Measurements from ENCODE around the gene PDCD2L.
A peak's percentile ranks its signal among the peaks of the same experiment; 100 is the strongest.

The PDCD2L gene

GRCh38 chr19:34404109-34404909, at the start of gene PDCD2L:
PDCD2L (plus strand) TSS chr19:34404399; CDS start chr19:34404431, 32 bp downstream.
- H3K9ac ChIP-seq (ENCODE audit: insufficient read length), result peak within 1 kb of the TSS; percentile 85
- H3K36me3 ChIP-seq (ENCODE audit: insufficient read depth, low read length), result peaks cover 20% of the 10 kb centered on the region
- H3K4me3 ChIP-seq, result peak within 1 kb of the TSS; percentile 97

GRCh38 chr19:34355201-34355600, 49.0 kb upstream of the PDCD2L start:
- TF ChIP-seq FOXP2 (optimal IDR thresholded peaks at IDR 0.05; ENCODE audit: control extremely low read depth, extremely low read length, insufficient read depth) (no peak), EZH2 (IDR thresholded peaks at IDR 0.05) (no peak), POLR2AphosphoS5 (IDR thresholded peaks at IDR 0.05; ENCODE audit: borderline replicate concordance, low read depth, low read length) (no peak)
- H3K36me3 ChIP-seq (ENCODE audit: insufficient read depth, low read length), result no peaks in the 10 kb centered on the region
- no peaks in the 10 kb centered on the region for H3K9me3 ChIP-seq (ENCODE audit: low read depth, low read length)
- no peak overlapping the region for H3K9ac ChIP-seq (ENCODE audit: insufficient read length)
- no peak overlapping the region for H3K4me3 ChIP-seq
- no peak for DNase-seq (ENCODE audit: low read depth, low spot score)
- no peak overlapping the region for H3K27ac ChIP-seq

More at GRCh38 chr19:34404109-34404909, at the start of gene PDCD2L:
- DNase-seq (ENCODE audit: low read depth, low spot score), result peak; percentile 58
- Histone ChIP-seq H3K9me3 (ENCODE audit: low read depth, low read length) (no peaks in the 10 kb centered on the region), H3K27ac (peak within 1 kb of the TSS; percentile 77)
- TF ChIP-seq POLR2AphosphoS5 (IDR thresholded peaks at IDR 0.05; ENCODE audit: borderline replicate concordance, low read depth, low read length), result peak; percentile 92
- TF ChIP-seq FOXP2 (optimal IDR thresholded peaks at IDR 0.05; ENCODE audit: control extremely low read depth, extremely low read length, insufficient read depth), result no peak

GRCh38 chr19:34356875-34357274, 47.3 kb upstream of the PDCD2L start:
- H3K9ac ChIP-seq (ENCODE audit: insufficient read length), result no peak overlapping the region
- no peaks in the 10 kb centered on the region for H3K36me3 ChIP-seq (ENCODE audit: insufficient read depth, low read length)
- no peak overlapping the region for H3K4me3 ChIP-seq
- H3K27ac ChIP-seq, result no peak overlapping the region
- no peaks in the 10 kb centered on the region for H3K9me3 ChIP-seq (ENCODE audit: low read depth, low read length)
- TF ChIP-seq EZH2 (IDR thresholded peaks at IDR 0.05) (no peak), FOXP2 (optimal IDR thresholded peaks at IDR 0.05; ENCODE audit: control extremely low read depth, extremely low read length, insufficient read depth) (no peak), POLR2AphosphoS5 (IDR thresholded peaks at IDR 0.05; ENCODE audit: borderline replicate concordance, low read depth, low read length) (no peak)
- DNase-seq (ENCODE audit: low read depth, low spot score), result no peak

GRCh38 chr19:34357431-34357830, 46.8 kb upstream of the PDCD2L start:
- H3K4me3 ChIP-seq, result no peak overlapping the region
- TF ChIP-seq FOXP2 (optimal IDR thresholded peaks at IDR 0.05; ENCODE audit: control extremely low read depth, extremely low read length, insufficient read depth) (no peak), POLR2AphosphoS5 (IDR thresholded peaks at IDR 0.05; ENCODE audit: borderline replicate concordance, low read depth, low read length) (no peak), EZH2 (IDR thresholded peaks at IDR 0.05) (no peak)
- no peaks in the 10 kb centered on the region for H3K9me3 ChIP-seq (ENCODE audit: low read depth, low read length)
- no peaks in the 10 kb centered on the region for H3K36me3 ChIP-seq (ENCODE audit: insufficient read depth, low read length)
- no peak overlapping the region for H3K27ac ChIP-seq
- no peak for DNase-seq (ENCODE audit: low read depth, low spot score)
- no peak overlapping the region for H3K9ac ChIP-seq (ENCODE audit: insufficient read length)

- no peaks in the 10 kb centered on the region for H3K36me3 ChIP-seq (ENCODE audit: insufficient read depth, low read length)
- DNase-seq (ENCODE audit: low read depth, low spot score), result no peak
- no peak overlapping the region for H3K9ac ChIP-seq (ENCODE audit: insufficient read length)
- H3K27ac ChIP-seq, result no peak overlapping the region
- 0 out of 2 replicates have a peak overlapping the region, but pooled peaks have one; percentile 28 for H3K4me3 ChIP-seq
- H3K9me3 ChIP-seq (ENCODE audit: low read depth, low read length), result no peaks in the 10 kb centered on the region
- TF ChIP-seq POLR2AphosphoS5 (IDR thresholded peaks at IDR 0.05; ENCODE audit: borderline replicate concordance, low read depth, low read length) (peak; percentile 55; the same call in 1 of the 2 replicates), FOXP2 (optimal IDR thresholded peaks at IDR 0.05; ENCODE audit: control extremely low read depth, extremely low read length, insufficient read depth) (no peak), EZH2 (IDR thresholded peaks at IDR 0.05) (no peak)
These were observed 44.9 kb upstream of the PDCD2L start for GRCh38 chr19:34359140-34359953.

GRCh38 chr19:34359954-34360315, 44.3 kb upstream of the PDCD2L start:
- Histone ChIP-seq H3K27ac (no peak overlapping the region), H3K9ac (ENCODE audit: insufficient read length) (no peak overlapping the region), H3K9me3 (ENCODE audit: low read depth, low read length) (no peaks in the 10 kb centered on the region), H3K4me3 (no peak overlapping the region), H3K36me3 (ENCODE audit: insufficient read depth, low read length) (no peaks in the 10 kb centered on the region)
- no peak for DNase-seq (ENCODE audit: low read depth, low spot score)
- TF ChIP-seq EZH2 (IDR thresholded peaks at IDR 0.05), result no peak
- no peak for TF ChIP-seq POLR2AphosphoS5 (IDR thresholded peaks at IDR 0.05; ENCODE audit: borderline replicate concordance, low read depth, low read length)
- TF ChIP-seq FOXP2 (optimal IDR thresholded peaks at IDR 0.05; ENCODE audit: control extremely low read depth, extremely low read length, insufficient read depth), result no peak

- Histone ChIP-seq H3K9me3 (ENCODE audit: low read depth, low read length) (no peaks in the 10 kb centered on the region), H3K36me3 (ENCODE audit: insufficient read depth, low read length) (no peaks in the 10 kb centered on the region), H3K4me3 (no peak overlapping the region), H3K27ac (no peak overlapping the region), H3K9ac (ENCODE audit: insufficient read length) (no peak overlapping the region)
- TF ChIP-seq EZH2 (IDR thresholded peaks at IDR 0.05), result no peak
- TF ChIP-seq FOXP2 (optimal IDR thresholded peaks at IDR 0.05; ENCODE audit: control extremely low read depth, extremely low read length, insufficient read depth), result no peak
- no peak for TF ChIP-seq POLR2AphosphoS5 (IDR thresholded peaks at IDR 0.05; ENCODE audit: borderline replicate concordance, low read depth, low read length)
- no peak for DNase-seq (ENCODE audit: low read depth, low spot score)
These were observed 43.8 kb upstream of the PDCD2L start for GRCh38 chr19:34360354-34360909.

GRCh38 chr19:34362679-34363069, 41.5 kb upstream of the PDCD2L start:
- Histone ChIP-seq H3K36me3 (ENCODE audit: insufficient read depth, low read length) (peaks cover 7% of the 10 kb centered on the region), H3K4me3 (no peak overlapping the region), H3K9ac (ENCODE audit: insufficient read length) (no peak overlapping the region), H3K9me3 (ENCODE audit: low read depth, low read length) (no peaks in the 10 kb centered on the region), H3K27ac (no peak overlapping the region)
- no peak for TF ChIP-seq POLR2AphosphoS5 (IDR thresholded peaks at IDR 0.05; ENCODE audit: borderline replicate concordance, low read depth, low read length)
- no peak for TF ChIP-seq EZH2 (IDR thresholded peaks at IDR 0.05)
- no peak for TF ChIP-seq FOXP2 (optimal IDR thresholded peaks at IDR 0.05; ENCODE audit: control extremely low read depth, extremely low read length, insufficient read depth)
- DNase-seq (ENCODE audit: low read depth, low spot score), result no peak
